ENCODE data around the gene CASP1.
A peak's percentile ranks its signal among the peaks of the same experiment; 100 is the strongest.
"Not testable (repeated sequence)": the region's sequence is repeated elsewhere in the genome, so short reads cannot be mapped to it uniquely, and the experiment has no call there.

The CASP1 gene

GRCh38 chr11:105040703-105041102, 5.8 kb upstream of the CASP1 start:
- Histone ChIP-seq H3K27me3 (ENCODE audit: insufficient read depth, poor library complexity, severe bottlenecking) (no peaks in the 10 kb centered on the region), H3K36me3 (ENCODE audit: low read depth) (no peaks in the 10 kb centered on the region), H3K4me1 (ENCODE audit: insufficient read depth, poor library complexity, severe bottlenecking) (peaks cover 5% of the 10 kb centered on the region), H3K4me3 (ENCODE audit: severe bottlenecking) (no peak overlapping the region), H3K27ac (ENCODE audit: poor library complexity, severe bottlenecking) (no peak overlapping the region), H3K9me3 (ENCODE audit: severe bottlenecking) (no peaks in the 10 kb centered on the region)
- TF ChIP-seq CTCF (IDR thresholded peaks at IDR 0.05; ENCODE audit: poor library complexity, severe bottlenecking) = no peak
- ATAC-seq (ENCODE audit: low read depth) = no peak
- no peak for DNase-seq (ENCODE audit: low spot score)

- DNase-seq (ENCODE audit: low spot score); H3K9me3 ChIP-seq (ENCODE audit: severe bottlenecking); H3K27me3 ChIP-seq (ENCODE audit: insufficient read depth, poor library complexity, severe bottlenecking); H3K4me1 ChIP-seq (ENCODE audit: insufficient read depth, poor library complexity, severe bottlenecking): not testable (repeated sequence)
- peak overlapping the region; percentile 44 for H3K27ac ChIP-seq (ENCODE audit: poor library complexity, severe bottlenecking)
- peaks cover 16% of the 10 kb centered on the region for H3K36me3 ChIP-seq (ENCODE audit: low read depth)
- ATAC-seq (ENCODE audit: low read depth) = peak; percentile 18; the same call in 2 of the 3 replicates
- peak overlapping the region; percentile 34 for H3K4me3 ChIP-seq (ENCODE audit: severe bottlenecking)
Measured at GRCh38 chr11:105034388-105034787, 556 bp downstream of the CASP1 start.

- no peaks in the 10 kb centered on the region for H3K27me3 ChIP-seq (ENCODE audit: insufficient read depth, poor library complexity, severe bottlenecking)
- peaks cover 22% of the 10 kb centered on the region for H3K36me3 ChIP-seq (ENCODE audit: low read depth)
- TF ChIP-seq CTCF (IDR thresholded peaks at IDR 0.05; ENCODE audit: poor library complexity, severe bottlenecking) = no peak
- no peaks in the 10 kb centered on the region for H3K9me3 ChIP-seq (ENCODE audit: severe bottlenecking)
- H3K27ac ChIP-seq (ENCODE audit: poor library complexity, severe bottlenecking) = no peak overlapping the region
- no peak overlapping the region for H3K4me3 ChIP-seq (ENCODE audit: severe bottlenecking)
- DNase-seq (ENCODE audit: low spot score) (no peak), ATAC-seq (ENCODE audit: low read depth) (no peak)
- H3K4me1 ChIP-seq (ENCODE audit: insufficient read depth, poor library complexity, severe bottlenecking) = peaks cover 3% of the 10 kb centered on the region
Measured at GRCh38 chr11:105033781-105034180, 1.2 kb downstream of the CASP1 start.

- no peak for TF ChIP-seq CTCF (IDR thresholded peaks at IDR 0.05; ENCODE audit: poor library complexity, severe bottlenecking)
- H3K27me3 ChIP-seq (ENCODE audit: insufficient read depth, poor library complexity, severe bottlenecking) = no peaks in the 10 kb centered on the region
- ATAC-seq (ENCODE audit: low read depth) = no peak
Measured at GRCh38 chr11:105033343-105033742, 1.6 kb downstream of the CASP1 start.

GRCh38 chr11:105032495-105032894, 2.4 kb downstream of the CASP1 start:
- Histone ChIP-seq H3K4me3 (ENCODE audit: severe bottlenecking) (no peak overlapping the region), H3K9me3 (ENCODE audit: severe bottlenecking) (no peaks in the 10 kb centered on the region), H3K36me3 (ENCODE audit: low read depth) (peaks cover 34% of the 10 kb centered on the region), H3K27ac (ENCODE audit: poor library complexity, severe bottlenecking) (no peak overlapping the region), H3K27me3 (ENCODE audit: insufficient read depth, poor library complexity, severe bottlenecking) (no peaks in the 10 kb centered on the region), H3K4me1 (ENCODE audit: insufficient read depth, poor library complexity, severe bottlenecking) (peaks cover 3% of the 10 kb centered on the region)
- no peak for TF ChIP-seq CTCF (IDR thresholded peaks at IDR 0.05; ENCODE audit: poor library complexity, severe bottlenecking)
- ATAC-seq (ENCODE audit: low read depth) (no peak), DNase-seq (ENCODE audit: low spot score) (no peak)

More at GRCh38 chr11:105033343-105033742, 1.6 kb downstream of the CASP1 start:
- H3K4me3 ChIP-seq (ENCODE audit: severe bottlenecking) = no peak overlapping the region
- H3K9me3 ChIP-seq (ENCODE audit: severe bottlenecking) = no peaks in the 10 kb centered on the region
- peaks cover 3% of the 10 kb centered on the region for H3K4me1 ChIP-seq (ENCODE audit: insufficient read depth, poor library complexity, severe bottlenecking)
- H3K36me3 ChIP-seq (ENCODE audit: low read depth) = peaks cover 27% of the 10 kb centered on the region
- H3K27ac ChIP-seq (ENCODE audit: poor library complexity, severe bottlenecking) = no peak overlapping the region
- no peak for DNase-seq (ENCODE audit: low spot score)

All from RWPE2 (cell line).